Trophoblast cell (in vitro differentiated cells and primary cell): ENCODE results near the gene TMEM145.

Source experiments
- DNase-seq, 2 donors: peaks; one replicate each; pipeline ENCODE4 v3.0.0-alpha.2; 2016
- H2AFZ ChIP-seq: 2 replicates; pipeline ENCODE4 v1.6.1; 2013; ENCODE audit warnings: low read length, moderate library complexity, mild to moderate bottlenecking; ENCODE audit not compliant: insufficient read depth, poor library complexity
- H2AK5ac ChIP-seq: 2 replicates; pipeline ENCODE4 v1.6.1; 2013; ENCODE audit warnings: mild to moderate bottlenecking, low read length
- H2BK120ac ChIP-seq: 2 replicates; pipeline ENCODE4 v1.6.1; 2013; ENCODE audit warnings: low read length, mild to moderate bottlenecking, moderate library complexity; ENCODE audit not compliant: insufficient read depth, poor library complexity
- H2BK12ac ChIP-seq: 2 replicates; pipeline ENCODE4 v1.6.1; 2013; ENCODE audit warnings: mild to moderate bottlenecking, low read length, moderate library complexity
- H2BK5ac ChIP-seq: 2 replicates; pipeline ENCODE4 v1.6.1; 2013; ENCODE audit warnings: low read length, low read depth, moderate library complexity, mild to moderate bottlenecking; ENCODE audit not compliant: poor library complexity
- H3K14ac ChIP-seq: 2 replicates; pipeline ENCODE4 v1.6.1; 2013; ENCODE audit warnings: mild to moderate bottlenecking, low read length
- H3K18ac ChIP-seq: 2 replicates; pipeline ENCODE4 v1.6.1; 2013; ENCODE audit warnings: mild to moderate bottlenecking, low read length
- H3K23ac ChIP-seq: 2 replicates; pipeline ENCODE4 v1.6.1; 2013; ENCODE audit warnings: low read length
- H3K27ac ChIP-seq: 2 replicates; pipeline ENCODE4 v1.5.1; 2013; ENCODE audit warnings: low read depth, mild to moderate bottlenecking, inconsistent platforms, low read length, moderate library complexity
- H3K27me3 ChIP-seq: 2 replicates; pipeline ENCODE4 v1.6.1; 2013; ENCODE audit warnings: inconsistent platforms, mild to moderate bottlenecking, low read length, moderate library complexity; ENCODE audit not compliant: insufficient read depth
- H3K36me3 ChIP-seq, 2 experiments: 1 replicate in 1 of 2; 2 replicates in 1 of 2; pipeline ENCODE4 v1.6.1; 2013; ENCODE audit warnings: low read length in 2 of 2, mild to moderate bottlenecking in 2 of 2, moderate library complexity in 1 of 2; ENCODE audit not compliant: insufficient read depth in 2 of 2, control insufficient read depth in 1 of 2
- H3K4ac ChIP-seq: 2 replicates; pipeline ENCODE4 v1.6.1; 2013; ENCODE audit warnings: low read depth, mild to moderate bottlenecking, low read length, moderate library complexity
- H3K4me1 ChIP-seq, 2 experiments: 1 replicate in 1 of 2; 2 replicates in 1 of 2; pipeline ENCODE4 v1.6.1; 2013; ENCODE audit warnings: low read length in 2 of 2, mild to moderate bottlenecking in 2 of 2, moderate library complexity in 1 of 2; ENCODE audit not compliant: insufficient read depth in 2 of 2, control insufficient read depth in 1 of 2
- H3K4me2 ChIP-seq: 2 replicates; pipeline ENCODE4 v1.6.1; 2013; ENCODE audit warnings: inconsistent platforms, mild to moderate bottlenecking, low read length, moderate library complexity
- H3K4me3 ChIP-seq: 2 replicates; pipeline ENCODE4 v1.5.1; 2013; ENCODE audit warnings: mild to moderate bottlenecking, low read depth, low read length, inconsistent platforms
- H3K79me1 ChIP-seq: one replicate; pipeline ENCODE4 v1.6.1; 2013; ENCODE audit warnings: low read length
- H3K79me2 ChIP-seq: 2 replicates; pipeline ENCODE4 v1.6.1; 2013; ENCODE audit warnings: low read length, mild to moderate bottlenecking; ENCODE audit not compliant: control insufficient read depth, insufficient read depth, poor library complexity
- H3K9ac ChIP-seq: 2 replicates; pipeline ENCODE4 v1.6.1; 2013; ENCODE audit warnings: mild to moderate bottlenecking, low read length
- H3K9me3 ChIP-seq: 2 replicates; pipeline ENCODE4 v1.6.1; 2013; ENCODE audit warnings: low read depth, mild to moderate bottlenecking, control low read depth, inconsistent platforms, low read length; ENCODE audit not compliant: insufficient read depth
- H4K12ac ChIP-seq: 2 replicates; pipeline ENCODE4 v1.6.1; 2013; ENCODE audit warnings: low read depth, mild to moderate bottlenecking, low read length, moderate library complexity
- H4K8ac ChIP-seq: 2 replicates; pipeline ENCODE4 v1.6.1; 2013; ENCODE audit warnings: low read depth, mild to moderate bottlenecking, low read length, moderate library complexity
- H4K91ac ChIP-seq: one replicate; pipeline ENCODE4 v1.6.1; 2013; ENCODE audit warnings: low read depth, mild to moderate bottlenecking, low read length, moderate library complexity
- WGBS: extraction: QIAGEN DNeasy Blood & Tissue Kit; methylation state at CpG from one replicate; pipeline ENCODE4 v1.1.7; 2013; ENCODE audit warnings: missing lambda C conversion rate; ENCODE audit not compliant: insufficient read length, insufficient coverage; ENCODE audit errors: extremely low coverage; 5-methylcytosine and 5-hydroxymethylcytosine counted together

TMEM145 gene

GRCh38 chr19:42283188-42284065, 29.7 kb upstream of the TMEM145 start:
- Histone ChIP-seq H2BK5ac (peak overlapping the region; percentile 80), H3K4me2 (peak overlapping the region; percentile 96), H2BK12ac (peak overlapping the region; percentile 70), H3K23ac (peak overlapping the region; percentile 88), H3K9ac (peak overlapping the region; percentile 81), H2BK120ac (peak overlapping the region; percentile 16), H3K36me3 (peaks cover 22% of the 10 kb centered on the region in 2 experiments), H3K14ac (peak overlapping the region; percentile 80), H4K91ac (peak overlapping the region; percentile 95), H3K79me1 (peaks cover 34% of the 10 kb centered on the region), H2AK5ac (peak overlapping the region; percentile 9), H3K4me3 (peak overlapping the region; percentile 77), H4K8ac (peak overlapping the region; percentile 71), H3K4ac (peak overlapping the region; percentile 67), H3K4me1 (peaks cover 41 to 45% of the 10 kb centered on the region in 2 experiments), H3K79me2 (peaks cover 13% of the 10 kb centered on the region), H3K9me3 (peaks cover 4% of the 10 kb centered on the region), H3K27me3 (no peaks in the 10 kb centered on the region), H4K12ac (peak overlapping the region; percentile 65), H2AFZ (peak overlapping the region; percentile 1), H3K27ac (peak overlapping the region; percentile 94), H3K18ac (peak overlapping the region; percentile 91)
- DNase-seq: peak; percentile 94 to 97
- 100% methylated on average over 1 of the region's 74 CpGs for WGBS

GRCh38 chr19:42284066-42284501, 29.0 kb upstream of the TMEM145 start:
- Histone ChIP-seq H3K9ac (peak overlapping the region; percentile 82), H3K18ac (peak overlapping the region; percentile 93), H3K9me3 (peaks cover 4% of the 10 kb centered on the region), H3K4me2 (peak overlapping the region; percentile 96), H3K23ac (no peak overlapping the region), H2BK12ac (no peak overlapping the region), H4K91ac (peak overlapping the region; percentile 95), H3K4me1 (peaks cover 40 to 42% of the 10 kb centered on the region in 2 experiments), H2BK120ac (no peak overlapping the region), H3K27ac (peak overlapping the region; percentile 94), H3K36me3 (peaks cover 28 to 29% of the 10 kb centered on the region in 2 experiments), H2AFZ (no peak overlapping the region), H4K12ac (no peak overlapping the region), H4K8ac (peak overlapping the region; percentile 90), H3K79me2 (peaks cover 13% of the 10 kb centered on the region), H3K14ac (peak overlapping the region; percentile 94), H3K4ac (peak overlapping the region; percentile 78), H2BK5ac (peak overlapping the region; percentile 91), H3K79me1 (peaks cover 34% of the 10 kb centered on the region), H3K4me3 (peak overlapping the region; percentile 77), H3K27me3 (no peaks in the 10 kb centered on the region), H2AK5ac (no peak overlapping the region)
- no CpG with 5 or more reads among the region's 76 CpGs for WGBS
- peak; percentile 52 to 79 for DNase-seq

DNA sequence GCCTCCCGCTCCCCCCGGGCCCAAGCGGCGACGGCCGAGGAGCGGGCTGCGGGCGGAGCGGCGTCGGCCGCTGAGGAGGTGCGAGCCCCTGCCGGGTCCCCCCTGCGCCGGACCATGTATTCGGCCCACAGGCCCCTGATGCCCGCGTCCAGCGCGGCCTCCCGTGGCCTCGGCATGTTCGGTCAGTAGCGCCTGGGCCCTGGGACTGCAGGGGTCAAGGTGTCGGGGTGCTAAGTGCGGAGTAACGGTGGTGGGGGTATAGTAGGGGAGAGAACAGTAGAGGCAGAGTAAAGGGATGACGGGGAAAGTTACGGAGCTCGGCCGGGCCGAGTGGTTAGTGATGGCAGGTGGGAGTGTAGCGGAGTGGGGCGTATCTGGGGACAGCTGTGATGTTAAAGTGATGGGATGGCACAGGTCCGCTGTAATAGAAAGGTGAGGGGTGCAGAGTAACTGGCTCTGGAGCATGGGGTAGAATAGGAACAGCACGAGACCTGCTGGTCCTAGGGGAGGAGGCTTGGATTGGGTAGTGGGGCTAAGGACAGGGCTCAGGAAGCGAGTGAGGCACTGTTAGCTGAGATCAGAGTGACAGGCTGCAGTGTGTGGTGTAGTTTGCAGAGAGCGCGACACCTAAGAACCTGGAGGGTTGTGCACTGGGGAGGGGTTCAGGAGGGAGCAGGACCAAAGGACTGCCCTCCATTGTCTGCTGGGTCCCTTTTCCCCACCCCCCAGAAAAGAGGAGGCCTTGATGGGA, 28.3 kb upstream of the TMEM145 start:
- Histone ChIP-seq H3K4ac (peak overlapping the region; percentile 44), H3K4me1 (peaks cover 35 to 40% of the 10 kb centered on the region in 2 experiments), H4K91ac (peak overlapping the region; percentile 41), H2AK5ac (peak overlapping the region; percentile 27), H3K27me3 (no peaks in the 10 kb centered on the region), H3K23ac (no peak overlapping the region), H3K18ac (peak overlapping the region; percentile 40), H3K27ac (no peak overlapping the region), H3K4me2 (peak overlapping the region; percentile 96), H3K9me3 (peaks cover 4% of the 10 kb centered on the region), H3K9ac (peak overlapping the region; percentile 78), H3K36me3 (peaks cover 35 to 36% of the 10 kb centered on the region in 2 experiments), H4K8ac (no peak overlapping the region), H2BK5ac (no peak overlapping the region), H3K79me2 (peaks cover 13% of the 10 kb centered on the region), H4K12ac (no peak overlapping the region), H3K4me3 (peak overlapping the region; percentile 80), H2BK120ac (no peak overlapping the region), H2BK12ac (no peak overlapping the region), H2AFZ (no peak overlapping the region), H3K79me1 (peaks cover 34% of the 10 kb centered on the region), H3K14ac (peak overlapping the region; percentile 3)
- no CpG with 5 or more reads among the region's 41 CpGs for WGBS
- peak in 1 of 2 donors; percentile 9 for DNase-seq

- no peak overlapping the region for H3K9ac ChIP-seq
- H3K23ac ChIP-seq: no peak overlapping the region
- H4K8ac ChIP-seq: no peak overlapping the region
- no peak overlapping the region for H2AFZ ChIP-seq
- peaks cover 12% of the 10 kb centered on the region for H3K79me2 ChIP-seq
- peaks cover 4% of the 10 kb centered on the region for H3K9me3 ChIP-seq
- peak overlapping the region; percentile 96 for H3K4me2 ChIP-seq
- H3K4me1 ChIP-seq: peaks cover 35 to 40% of the 10 kb centered on the region in 2 experiments
- H3K14ac ChIP-seq: no peak overlapping the region
- no peak overlapping the region for H2BK12ac ChIP-seq
- WGBS: no CpG with 5 or more reads among the region's 5 CpGs
- H4K12ac ChIP-seq: no peak overlapping the region
- H3K36me3 ChIP-seq: peaks cover 43% of the 10 kb centered on the region in 2 experiments
- no peaks in the 10 kb centered on the region for H3K27me3 ChIP-seq
- H3K79me1 ChIP-seq: peaks cover 28% of the 10 kb centered on the region
- DNase-seq: no peak
- H3K4ac ChIP-seq: peak overlapping the region; percentile 27
- H3K4me3 ChIP-seq: no peak overlapping the region
- H2BK120ac ChIP-seq: no peak overlapping the region
- H4K91ac ChIP-seq: no peak overlapping the region
- H3K27ac ChIP-seq: no peak overlapping the region
- H2BK5ac ChIP-seq: no peak overlapping the region
- peak overlapping the region; percentile 24 for H3K18ac ChIP-seq
- H2AK5ac ChIP-seq: no peak overlapping the region
These were observed 27.6 kb upstream of the TMEM145 start for GRCh38 chr19:42285541-42285941.
